ENCODE results near the gene MUC20. TPM values are rescaled to one million over a fixed set of nuclear protein-coding genes. Genes with fewer than 3 reads are reported as not detected.

MUC20 gene
- total and polyA plus RNA-seq, 2 of the 8 experiments (the other 6 are each of a cell fraction or from before 2014, with no cell fraction given), result 0.24 to 0.26 TPM

DNA sequence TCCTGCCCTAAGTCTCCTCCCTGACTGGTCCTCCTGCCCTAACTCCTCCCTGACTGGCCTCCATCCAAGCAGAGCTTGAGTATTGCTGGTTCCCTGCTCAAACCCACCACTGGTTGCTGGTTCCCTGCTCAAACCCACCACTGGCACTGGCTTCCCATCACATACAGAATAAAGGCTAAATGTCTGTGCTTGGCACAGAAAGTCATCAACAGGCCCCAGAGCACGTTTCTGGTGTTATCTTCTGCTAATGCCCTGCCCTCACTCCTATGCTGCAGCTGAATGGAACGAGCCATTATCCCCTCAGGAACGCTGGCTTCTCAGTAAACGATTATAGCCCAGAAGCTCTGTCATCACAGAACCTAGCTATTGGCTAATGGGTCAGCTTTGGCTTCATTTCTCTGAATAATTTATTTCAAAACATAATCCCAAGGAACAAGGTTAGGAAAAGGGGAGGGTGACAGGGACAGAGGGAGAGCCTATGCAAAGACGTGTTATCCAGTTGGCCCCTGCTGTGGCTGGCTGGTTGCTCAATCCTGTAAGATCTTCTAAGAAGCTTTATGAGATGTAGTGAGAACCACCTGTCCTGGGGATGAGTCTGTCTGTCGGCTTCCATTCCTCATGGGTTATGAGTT lies 6.3 kb upstream of the MUC20 start:
- no peaks in the 10 kb centered on the region for H3K79me2 ChIP-seq (ENCODE audit: control insufficient read depth in 1 of 2, insufficient read depth in 2 of 2, low read length in 2 of 2)
- H3K4ac ChIP-seq (replicated peaks; ENCODE audit: insufficient read length, low read depth, low read length), result no peak overlapping the region
- no peak overlapping the region for H3K56ac ChIP-seq (replicated peaks; ENCODE audit: insufficient read length, low read depth, low read length)
- ChIA-PET POLR2A (ENCODE audit: partially characterized antibody) (no interaction called here), CTCF (ENCODE audit: partially characterized antibody) (interaction anchor here (0.8 to 1.5 kb wide), 2 partner anchors 10 to 15 kb away, joined by 3 to 4 read pairs; no protein-coding TSS in a partner anchor)
- H2AK5ac ChIP-seq (ENCODE audit: low read depth, low read length), result no peak overlapping the region
- H2AFZ ChIP-seq (ENCODE audit: low read length), result no peak overlapping the region
- peaks cover 0 to 7% (median under 1%) of the 10 kb centered on the region in 4 experiments; a peak in 3 of 7 replicates for H3K4me1 ChIP-seq (replicated peaks in 1 of 4; ENCODE audit: control insufficient read depth in 3 of 4, insufficient read depth in 4 of 4, low read length in 3 of 4)
- H4K8ac ChIP-seq (ENCODE audit: extremely low read depth, insufficient read depth, low read length), result no peak overlapping the region
- H2BK5ac ChIP-seq (ENCODE audit: low read depth, low read length), result no peak overlapping the region
- H2BK15ac ChIP-seq (ENCODE audit: low read length), result no peak overlapping the region
- H3K27ac ChIP-seq (ENCODE audit: low read depth, low read length), result no peak overlapping the region
- H3K23me2 ChIP-seq (ENCODE audit: low read depth, low read length), result no peaks in the 10 kb centered on the region; the same call in 1 of the 2 replicates
- no peak overlapping the region for H4K91ac ChIP-seq (replicated peaks; ENCODE audit: insufficient read length, low read length)
- H3K23ac ChIP-seq (ENCODE audit: insufficient read length), result no peak overlapping the region
- no peaks in the 10 kb centered on the region for H4K20me1 ChIP-seq (replicated peaks in 1 of 2; ENCODE audit: control insufficient read depth in 1 of 2, insufficient read depth in 2 of 2, low read length in 2 of 2)
- no peak overlapping the region for H3K14ac ChIP-seq (ENCODE audit: insufficient read length)
- no peak overlapping the region for H2BK120ac ChIP-seq (replicated peaks; ENCODE audit: low read depth, low read length)
- no peaks in the 10 kb centered on the region for H3K9me3 ChIP-seq (ENCODE audit: insufficient read depth in 2 of 2, low read depth in 1 of 2, low read length in 1 of 2)
- H3K18ac ChIP-seq (ENCODE audit: extremely low read depth, low read length), result no peak overlapping the region
- no peaks in the 10 kb centered on the region for H3K36me3 ChIP-seq (ENCODE audit: control insufficient read depth in 2 of 4, insufficient read depth in 4 of 4, low read length in 3 of 4)
- H2BK20ac ChIP-seq (ENCODE audit: low read length), result no peak overlapping the region
- no peak overlapping the region for H3K9ac ChIP-seq (replicated peaks in 1 of 4; ENCODE audit: extremely low read depth in 1 of 4, low read depth in 3 of 4, low read length in 3 of 4)
- H2BK12ac ChIP-seq (ENCODE audit: low read depth, low read length), result no peak overlapping the region
- no peaks in the 10 kb centered on the region for H3K79me1 ChIP-seq (ENCODE audit: low read depth, low read length)
- H3K27me3 ChIP-seq (replicated peaks in 1 of 4; ENCODE audit: control insufficient read depth in 3 of 4, extremely low read depth in 1 of 4, insufficient read depth in 3 of 4, low read length in 3 of 4), result no peaks in the 10 kb centered on the region; a peak in 1 of 7 replicates
- no peak for FAIRE-seq
- no peak overlapping the region for H4K5ac ChIP-seq (ENCODE audit: insufficient read length, low read depth, low read length)
- H3K4me3 ChIP-seq (ENCODE audit: extremely low read depth in 1 of 4, insufficient read depth in 2 of 4, low read depth in 3 of 4, low read length in 4 of 4), result no peak overlapping the region
- TF ChIP-seq EGR1 (IDR thresholded peaks at IDR 0.05; ENCODE audit: borderline replicate concordance, low read depth, low read length) (no peak), POLR2AphosphoS5 (IDR thresholded peaks at IDR 0.05; ENCODE audit: low read depth, low read length) (no peak), RNF2 (IDR thresholded peaks at IDR 0.05; ENCODE audit: borderline replicate concordance, low read depth, low read length, missing control alignments, poor library complexity, severe bottlenecking) (no peak), TAF7 (optimal IDR thresholded peaks at IDR 0.05; ENCODE audit: borderline replicate concordance, low read depth, low read length) (no peak), RFX5 (IDR thresholded peaks at IDR 0.05; ENCODE audit: borderline replicate concordance, low read depth, low read length) (no peak)
- TF ChIP-seq, protein P1, sequence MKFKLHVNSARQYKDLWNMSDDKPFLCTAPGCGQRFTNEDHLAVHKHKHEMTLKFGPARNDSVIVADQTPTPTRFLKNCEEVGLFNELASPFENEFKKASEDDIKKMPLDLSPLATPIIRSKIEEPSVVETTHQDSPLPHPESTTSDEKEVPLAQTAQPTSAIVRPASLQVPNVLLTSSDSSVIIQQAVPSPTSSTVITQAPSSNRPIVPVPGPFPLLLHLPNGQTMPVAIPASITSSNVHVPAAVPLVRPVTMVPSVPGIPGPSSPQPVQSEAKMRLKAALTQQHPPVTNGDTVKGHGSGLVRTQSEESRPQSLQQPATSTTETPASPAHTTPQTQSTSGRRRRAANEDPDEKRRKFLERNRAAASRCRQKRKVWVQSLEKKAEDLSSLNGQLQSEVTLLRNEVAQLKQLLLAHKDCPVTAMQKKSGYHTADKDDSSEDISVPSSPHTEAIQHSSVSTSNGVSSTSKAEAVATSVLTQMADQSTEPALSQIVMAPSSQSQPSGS (IDR thresholded peaks at IDR 0.05; ENCODE audit: low read length), result no peak
- no peak for DNase-seq (ENCODE audit: low read depth in 1 of 2, low spot score in 2 of 2)
- 86% methylated on average over 6 of the region's 6 CpGs; no CpG with 5 or more reads in 1 of the 2 experiments for WGBS, 2 experiments (ENCODE audit: extremely low coverage in 1 of 2, insufficient coverage in 1 of 2, insufficient read length in 1 of 2, insufficient replicate concordance in 2 of 2, low coverage in 1 of 2, low lambda C conversion rate in 2 of 2, missing lambda C conversion rate in 1 of 2)
- no peak overlapping the region for H3K4me2 ChIP-seq (ENCODE audit: insufficient read depth in 1 of 2, low read depth in 2 of 2, low read length in 2 of 2)

Measured in H1 (cell line).